Stimulated activated CD4-positive, alpha-beta T cell treated with anti-CD3 and anti-CD28 coated beads, Interleukin-4, amount 100 ng/mL, for 24 hours (primary cell): ENCODE results near the gene MYO1C.
A peak's percentile ranks its signal among the peaks of the same experiment; 100 is the strongest.

Experiments
- DNase-seq: peaks from one replicate; pipeline ENCODE4 v3.0.0-alpha.2; 2020

Gene MYO1C

GRCh38 chr17:1484060-1484535 is 8.4 kb downstream of the MYO1C start:
- no peak for DNase-seq

GRCh38 chr17:1482680-1483079 is 9.8 kb downstream of the MYO1C start:
- DNase-seq: no peak

GRCh38 chr17:1481736-1482135 is 10.8 kb downstream of the MYO1C start:
- no peak for DNase-seq

- no peak for DNase-seq
Measured at GRCh38 chr17:1480747-1481465, 11.6 kb downstream of the MYO1C start.

- DNase-seq: no peak
Measured at GRCh38 chr17:1478418-1478817, 14.1 kb downstream of the MYO1C start.

GRCh38 chr17:1475321-1475854 is 17.1 kb downstream of the MYO1C start:
- no peak for DNase-seq

GRCh38 chr17:1474402-1475189 is 17.9 kb downstream of the MYO1C start:
- DNase-seq: no peak

GRCh38 chr17:1473841-1474240 is 18.6 kb downstream of the MYO1C start:
- DNase-seq: peak; percentile 31

- no peak for DNase-seq
Measured at GRCh38 chr17:1473170-1473569, 19.3 kb downstream of the MYO1C start.

- no peak for DNase-seq
Measured at GRCh38 chr17:1471911-1472821, 20.3 kb downstream of the MYO1C start.

GRCh38 chr17:1471490-1471889 is 21.0 kb downstream of the MYO1C start:
- no peak for DNase-seq

GRCh38 chr17:1470755-1471462 is 21.6 kb downstream of the MYO1C start:
- DNase-seq: no peak

GRCh38 chr17:1470071-1470754 is 22.3 kb downstream of the MYO1C start:
- no peak for DNase-seq

- DNase-seq: no peak
Measured at GRCh38 chr17:1469231-1469852, 23.1 kb downstream of the MYO1C start.

- DNase-seq: no peak
Measured at GRCh38 chr17:1467898-1468492, 24.5 kb downstream of the MYO1C start.

- DNase-seq: no peak
Measured at GRCh38 chr17:1467258-1467657, 25.2 kb downstream of the MYO1C start.

GRCh38 chr17:1464186-1464585 is 28.3 kb downstream of the MYO1C start:
- no peak for DNase-seq

- DNase-seq: no peak
Measured at GRCh38 chr17:1462164-1463112, 30.0 kb downstream of the MYO1C start.

GRCh38 chr17:1461198-1461944 is 31.1 kb downstream of the MYO1C start:
- no peak for DNase-seq
